Mesenchymal stem cell (in vitro differentiated cells and primary cell): Measurements from ENCODE around the gene CEMIP.

Source experiments
- DNase-seq: peaks from one replicate; pipeline ENCODE4 v3.0.0-alpha.2; 2013
- H2AFZ ChIP-seq: one replicate; pipeline ENCODE4 v1.6.1; 2013; ENCODE audit warnings: low read depth, mild to moderate bottlenecking, control low read depth, inconsistent platforms, low read length, moderate library complexity
- H2AK5ac ChIP-seq: 2 replicates; pipeline ENCODE4 v1.6.1; 2013; ENCODE audit warnings: low read length, moderate library complexity, mild to moderate bottlenecking, inconsistent platforms; ENCODE audit not compliant: severe bottlenecking
- H2BK120ac ChIP-seq: one replicate; pipeline ENCODE4 v1.6.1; 2013; ENCODE audit warnings: low read depth, mild to moderate bottlenecking, inconsistent platforms, low read length, moderate library complexity
- H2BK12ac ChIP-seq, 2 experiments: one replicate each; pipeline ENCODE4 v1.6.1; 2013; ENCODE audit warnings: inconsistent platforms in 2 of 2, low read length in 2 of 2, mild to moderate bottlenecking in 2 of 2, moderate library complexity in 2 of 2, control low read depth in 1 of 2
- H2BK15ac ChIP-seq: one replicate; pipeline ENCODE4 v1.6.1; 2013; ENCODE audit warnings: mild to moderate bottlenecking, low read depth, inconsistent platforms; ENCODE audit not compliant: poor library complexity, severe bottlenecking
- H2BK5ac ChIP-seq: 2 replicates; pipeline ENCODE4 v1.6.1; 2013; ENCODE audit warnings: low read depth, mild to moderate bottlenecking, low read length, control low read depth, inconsistent platforms; ENCODE audit not compliant: poor library complexity, severe bottlenecking
- H3K14ac ChIP-seq, 2 experiments: one replicate each; pipeline ENCODE4 v1.6.1; 2013; ENCODE audit warnings: inconsistent platforms in 2 of 2, low read length in 2 of 2, control low read depth in 1 of 2, mild to moderate bottlenecking in 1 of 2, moderate library complexity in 1 of 2
- H3K18ac ChIP-seq, 2 experiments: one replicate each; pipeline ENCODE4 v1.6.1; 2013; ENCODE audit warnings: inconsistent platforms in 2 of 2, low read length in 2 of 2, control low read depth in 1 of 2, low read depth in 1 of 2, mild to moderate bottlenecking in 1 of 2
- H3K23ac ChIP-seq, 2 experiments: one replicate each; pipeline ENCODE4 v1.6.1; 2013; ENCODE audit warnings: inconsistent platforms in 2 of 2, low read length in 2 of 2, mild to moderate bottlenecking in 2 of 2, moderate library complexity in 2 of 2, control low read depth in 1 of 2
- H3K27ac ChIP-seq: 2 replicates; pipeline ENCODE4 v1.5.1; 2013; ENCODE audit warnings: mild to moderate bottlenecking, moderate library complexity, low read length, control low read depth, inconsistent platforms; ENCODE audit not compliant: poor library complexity, severe bottlenecking
- H3K27me3 ChIP-seq, 2 experiments: 2 replicates each; pipeline versions ENCODE4 v1.6.1 to v1.7.0; 2013; ENCODE audit warnings: low read length in 2 of 2, mild to moderate bottlenecking in 2 of 2, moderate library complexity in 2 of 2, control low read depth in 1 of 2, inconsistent platforms in 1 of 2; ENCODE audit not compliant: control insufficient read depth in 1 of 2, insufficient read depth in 1 of 2
- H3K36me3 ChIP-seq, 2 experiments: 2 replicates each; pipeline versions ENCODE4 v1.6.1 to v1.7.0; 2013; ENCODE audit warnings: low read length in 2 of 2, control low read depth in 1 of 2, inconsistent platforms in 1 of 2, low read depth in 1 of 2, mild to moderate bottlenecking in 1 of 2; ENCODE audit not compliant: insufficient read depth in 2 of 2, control insufficient read depth in 1 of 2
- H3K4ac ChIP-seq, 2 experiments: one replicate each; pipeline ENCODE4 v1.6.1; 2013; ENCODE audit warnings: inconsistent platforms in 2 of 2, low read length in 2 of 2, mild to moderate bottlenecking in 2 of 2, moderate library complexity in 2 of 2, control low read depth in 1 of 2, low read depth in 1 of 2
- H3K4me1 ChIP-seq: 2 replicates; pipeline ENCODE4 v1.6.1; 2013; ENCODE audit warnings: low read depth, low read length, control low read depth; ENCODE audit not compliant: control insufficient read depth, insufficient read depth
- H3K4me2 ChIP-seq: 2 replicates; pipeline ENCODE4 v1.6.1; 2013; ENCODE audit warnings: low read length, mild to moderate bottlenecking, inconsistent platforms; ENCODE audit not compliant: poor library complexity, severe bottlenecking
- H3K4me3 ChIP-seq, 2 experiments: 2 replicates each; pipeline versions ENCODE4 v1.5.1 to v1.7.0; 2013; ENCODE audit warnings: low read length in 2 of 2, mild to moderate bottlenecking in 2 of 2, control low read depth in 1 of 2, low read depth in 1 of 2; ENCODE audit not compliant: insufficient read depth in 1 of 2
- H3K79me1 ChIP-seq: replicated peaks from 2 replicates; pipeline ENCODE4 v1.6.1; 2013; ENCODE audit warnings: mild to moderate bottlenecking, control low read depth, low read length, inconsistent platforms; ENCODE audit not compliant: poor library complexity, severe bottlenecking
- H3K9ac ChIP-seq: 2 replicates; pipeline ENCODE4 v1.7.0; 2013; ENCODE audit warnings: mild to moderate bottlenecking, low read length, moderate library complexity
- H3K9me3 ChIP-seq: 2 replicates; pipeline ENCODE4 v1.7.0; 2013; ENCODE audit warnings: mild to moderate bottlenecking, low read length; ENCODE audit not compliant: control insufficient read depth
- H4K8ac ChIP-seq: one replicate; pipeline ENCODE4 v1.6.1; 2013; ENCODE audit warnings: inconsistent platforms, mild to moderate bottlenecking, low read length, moderate library complexity
- H4K91ac ChIP-seq: one replicate; pipeline ENCODE4 v1.6.1; 2013; ENCODE audit warnings: mild to moderate bottlenecking, low read length, inconsistent platforms
- WGBS: methylation state at CpG from one replicate; pipeline ENCODE4 v1.1.7; 2013; ENCODE audit warnings: mixed read lengths; 5-methylcytosine and 5-hydroxymethylcytosine counted together

The CEMIP gene

DNA sequence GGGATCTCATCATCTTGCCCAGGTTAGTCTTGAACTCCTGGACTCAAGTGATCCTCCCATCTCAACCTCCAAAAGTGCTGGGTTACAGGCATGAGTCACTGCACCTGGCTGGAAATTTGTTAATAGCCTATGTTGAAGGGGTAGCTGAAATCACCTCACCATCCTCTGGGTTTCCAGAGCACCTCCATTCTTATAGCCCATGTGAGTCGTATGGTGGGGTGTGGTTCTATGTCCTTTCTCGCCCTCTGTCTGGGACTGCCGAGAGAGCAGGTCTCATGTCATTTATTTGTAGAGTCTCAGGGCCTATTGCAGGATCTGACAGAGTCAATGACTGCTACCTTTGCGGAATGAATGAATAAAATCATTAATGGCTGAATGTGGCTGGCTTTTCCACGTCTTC, 20.9 kb downstream of the CEMIP start:
- no peaks in the 10 kb centered on the region for H3K27me3 ChIP-seq
- WGBS: 91% methylated on average over 5 of the region's 5 CpGs
- H2BK15ac ChIP-seq: no peak overlapping the region
- H2BK12ac ChIP-seq: no peak overlapping the region
- H4K91ac ChIP-seq: no peak overlapping the region
- no peak overlapping the region for H4K8ac ChIP-seq
- no peak overlapping the region for H3K18ac ChIP-seq
- H3K23ac ChIP-seq: no peak overlapping the region
- peaks cover 0 to 99% of the 10 kb centered on the region in 2 experiments for H3K36me3 ChIP-seq
- no peak overlapping the region for H3K27ac ChIP-seq
- DNase-seq: no peak
- H2AFZ ChIP-seq: no peak overlapping the region
- H3K79me1 ChIP-seq: no peaks in the 10 kb centered on the region
- no peak overlapping the region for H2BK120ac ChIP-seq
- H2AK5ac ChIP-seq: no peak overlapping the region
- H3K4me3 ChIP-seq: no peak overlapping the region
- no peak overlapping the region for H3K4me2 ChIP-seq
- H2BK5ac ChIP-seq: no peak overlapping the region
- H3K9ac ChIP-seq: no peak overlapping the region
- no peak overlapping the region for H3K14ac ChIP-seq
- no peaks in the 10 kb centered on the region for H3K9me3 ChIP-seq
- no peak overlapping the region for H3K4ac ChIP-seq
- H3K4me1 ChIP-seq: no peaks in the 10 kb centered on the region

DNA sequence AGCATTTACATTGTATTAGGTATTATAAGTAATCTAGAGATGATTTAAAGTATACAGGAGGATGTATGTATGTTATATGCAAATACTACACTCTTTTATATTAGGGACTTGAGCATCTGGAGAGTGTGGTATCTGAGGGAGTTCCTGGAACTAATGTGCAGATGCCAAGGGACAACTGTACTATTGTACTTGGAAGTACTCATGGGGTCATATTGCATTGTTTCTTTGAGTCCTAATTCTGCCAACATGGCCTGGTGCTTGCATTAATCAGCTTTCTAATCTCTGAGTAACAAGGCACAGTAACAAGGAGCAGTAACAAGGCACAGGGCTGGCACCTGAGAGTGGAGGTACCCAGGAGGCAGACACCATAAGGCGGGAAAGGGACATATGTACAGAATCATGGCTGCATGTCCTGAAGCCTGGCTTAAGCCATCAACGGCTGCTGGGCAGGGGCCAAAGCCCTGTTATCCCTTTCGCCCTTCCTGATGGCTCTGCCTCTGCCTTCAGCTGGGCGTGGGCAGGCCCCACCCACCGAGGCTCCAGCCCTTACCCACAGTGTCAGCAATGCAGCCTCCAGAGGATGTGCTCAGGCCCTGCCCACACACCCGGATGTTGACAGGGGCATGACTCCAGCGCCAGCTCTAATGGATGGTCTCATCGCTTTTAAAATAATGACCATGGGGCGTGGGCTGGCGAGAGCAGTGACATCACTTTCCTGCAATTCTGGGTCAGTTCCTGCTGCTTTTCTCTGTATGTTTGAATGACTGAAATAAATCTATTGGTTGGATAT, 22.9 kb downstream of the CEMIP start:
- H3K4me1 ChIP-seq: no peaks in the 10 kb centered on the region
- no peak overlapping the region for H3K4me3 ChIP-seq
- H4K8ac ChIP-seq: no peak overlapping the region
- no peak overlapping the region for H3K4me2 ChIP-seq
- no peak overlapping the region for H3K9ac ChIP-seq
- H2BK120ac ChIP-seq: no peak overlapping the region
- no peak overlapping the region for H2BK12ac ChIP-seq
- no peak overlapping the region for H3K14ac ChIP-seq
- H3K18ac ChIP-seq: no peak overlapping the region
- no peaks in the 10 kb centered on the region for H3K79me1 ChIP-seq
- DNase-seq: no peak
- 76% methylated on average over 10 of the region's 10 CpGs for WGBS
- H3K27me3 ChIP-seq: no peaks in the 10 kb centered on the region
- H2BK5ac ChIP-seq: no peak overlapping the region
- H2AK5ac ChIP-seq: no peak overlapping the region
- H4K91ac ChIP-seq: no peak overlapping the region
- H3K36me3 ChIP-seq: peaks cover 0 to 99% of the 10 kb centered on the region in 2 experiments
- H2AFZ ChIP-seq: no peak overlapping the region
- H2BK15ac ChIP-seq: no peak overlapping the region
- H3K27ac ChIP-seq: no peak overlapping the region
- H3K4ac ChIP-seq: no peak overlapping the region
- no peak overlapping the region for H3K23ac ChIP-seq
- no peaks in the 10 kb centered on the region for H3K9me3 ChIP-seq

DNA sequence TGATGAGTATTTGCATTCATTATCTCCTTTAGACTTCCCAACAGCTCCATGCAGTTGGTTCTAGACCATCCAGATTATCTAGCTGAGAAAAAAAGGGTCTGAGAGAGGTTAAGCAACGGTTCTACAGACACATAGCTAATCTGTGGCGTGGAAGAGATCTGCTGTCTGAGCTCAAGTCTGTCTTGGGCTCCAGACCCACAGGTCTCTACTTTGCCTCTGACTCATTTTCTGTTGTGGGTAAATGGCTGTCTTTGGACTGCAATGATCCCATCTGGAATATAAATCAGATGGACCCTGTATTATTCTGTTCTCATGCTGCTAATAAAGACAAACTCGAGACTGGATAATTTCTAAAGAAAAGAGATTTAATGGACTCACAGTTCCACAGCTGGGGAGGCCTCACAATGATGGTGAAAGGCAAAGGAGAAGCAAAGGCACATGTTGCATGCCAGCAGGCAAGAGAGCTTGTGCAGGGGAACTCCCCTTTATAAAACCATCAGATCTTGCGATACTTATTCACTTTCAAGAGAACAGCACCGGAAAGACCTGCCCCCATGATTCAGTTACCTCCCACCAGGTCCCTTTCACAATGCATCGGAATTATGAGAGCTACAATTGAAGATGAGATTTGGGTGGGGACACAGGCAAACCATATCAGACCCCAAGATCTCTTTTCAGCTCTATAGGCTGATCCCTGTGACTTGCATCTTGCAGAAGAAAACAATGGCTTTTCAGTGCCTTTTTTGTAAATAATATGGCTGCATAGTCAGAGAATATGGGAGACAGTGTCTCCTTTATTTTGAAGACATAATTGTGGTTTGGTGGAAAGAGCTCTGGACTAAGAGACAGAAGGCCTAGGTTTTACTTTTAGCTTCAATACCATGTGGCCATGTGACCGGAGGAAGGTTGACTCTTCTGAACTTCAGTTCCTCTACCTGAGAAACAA, 24.7 kb downstream of the CEMIP start:
- Histone ChIP-seq H2AK5ac (no peak overlapping the region), H2BK12ac (no peak overlapping the region), H3K9me3 (no peaks in the 10 kb centered on the region), H3K4me3 (no peak overlapping the region), H3K14ac (no peak overlapping the region), H3K4ac (no peak overlapping the region), H3K27ac (no peak overlapping the region), H3K4me1 (no peaks in the 10 kb centered on the region), H3K9ac (no peak overlapping the region), H3K36me3 (peaks cover 0 to 99% of the 10 kb centered on the region in 2 experiments), H2BK5ac (no peak overlapping the region), H3K27me3 (no peaks in the 10 kb centered on the region), H3K4me2 (no peak overlapping the region), H2AFZ (no peak overlapping the region), H3K79me1 (no peaks in the 10 kb centered on the region), H2BK120ac (no peak overlapping the region), H3K18ac (no peak overlapping the region), H2BK15ac (no peak overlapping the region), H4K91ac (no peak overlapping the region), H4K8ac (no peak overlapping the region), H3K23ac (no peak overlapping the region)
- no peak for DNase-seq
- WGBS: 87% methylated on average over 7 of the region's 7 CpGs

DNA sequence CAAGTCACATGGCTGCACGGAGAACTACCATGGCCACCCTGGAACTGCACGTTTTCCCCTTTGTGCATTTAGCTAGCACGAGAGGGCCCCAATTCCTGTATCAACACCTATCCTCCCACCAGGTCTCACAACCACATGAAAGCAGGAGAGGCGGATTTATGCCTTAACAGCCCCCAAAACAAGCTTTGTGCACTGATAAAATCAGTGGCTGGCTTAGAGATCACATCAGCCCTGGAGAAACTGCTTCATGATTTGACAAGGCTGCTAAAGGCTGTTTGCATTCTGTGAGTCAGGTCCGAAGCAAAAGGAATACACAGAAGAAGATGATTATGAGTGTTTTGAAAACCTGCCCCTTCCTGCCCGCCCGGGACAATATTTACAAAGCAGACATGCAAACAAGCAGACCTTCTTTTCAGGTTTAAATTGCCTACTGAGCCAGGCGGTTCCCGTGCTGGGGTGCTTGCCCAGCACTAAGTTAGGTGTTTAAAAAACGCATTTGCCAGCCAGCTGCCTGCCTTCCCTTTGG, 25.9 kb downstream of the CEMIP start:
- Histone ChIP-seq H2AK5ac (no peak overlapping the region), H3K4me2 (no peak overlapping the region), H3K9ac (no peak overlapping the region), H3K9me3 (no peaks in the 10 kb centered on the region), H3K23ac (no peak overlapping the region), H3K27me3 (no peaks in the 10 kb centered on the region), H3K18ac (no peak overlapping the region), H3K4me3 (no peak overlapping the region), H4K8ac (no peak overlapping the region), H3K4me1 (no peaks in the 10 kb centered on the region), H2BK5ac (no peak overlapping the region), H3K14ac (no peak overlapping the region), H3K4ac (no peak overlapping the region), H3K36me3 (peaks cover 0 to 100% of the 10 kb centered on the region in 2 experiments), H2AFZ (no peak overlapping the region), H2BK15ac (no peak overlapping the region), H3K79me1 (no peaks in the 10 kb centered on the region), H4K91ac (no peak overlapping the region), H2BK12ac (no peak overlapping the region), H3K27ac (no peak overlapping the region), H2BK120ac (no peak overlapping the region)
- 54% methylated on average over 10 of the region's 10 CpGs for WGBS
- no peak for DNase-seq
